IMR-90 (cell line): Measurements from ENCODE around the gene TBC1D22A. TPM values are rescaled to one million over a fixed set of nuclear protein-coding genes. Genes with fewer than 3 reads are reported as not detected.

ENCODE experiments used
- ATAC-seq: fragments of 200-7000 bp; cut with Tn5 transposase; 2 replicates; pipeline ENCODE4 v1.9.1; 2020; ENCODE audit warnings: low read depth, mild to moderate bottlenecking, moderate library complexity
- BruUV-seq: library from RNA; stranded (reverse); fragments of 400-500 nt; replicated peaks from 2 replicates; lab custom pipeline; 2021; lab: Mats Ljungman, UMichigan
- CTCF ChIA-PET: fragments of 300-600 bp; formaldehyde crosslinking; extraction: SDS; loops from one replicate; lab custom pipeline; 2021; ENCODE audit warnings: antibody characterized with exemption; lab: Yijun Ruan, JAX
- POLR2A ChIA-PET: fragments of 300-600 bp; sonication (Branson Sonifier 250); formaldehyde crosslinking; loops from one replicate; lab custom pipeline; 2022; ENCODE audit warnings: antibody characterized with exemption; ENCODE audit not compliant: unreplicated experiment; lab: Charles Lee
- DNase-seq: peaks from one replicate; pipeline ENCODE4 v3.0.0; 2013
- H2AFZ ChIP-seq: replicated peaks from 2 replicates; pipeline ENCODE3; 2013; ENCODE audit warnings: low read length, mild to moderate bottlenecking; ENCODE audit not compliant: poor library complexity
- H2AK5ac ChIP-seq: 2 replicates; pipeline ENCODE4 v1.6.1; 2013; ENCODE audit warnings: low read depth, low read length, inconsistent platforms
- H2AK9ac ChIP-seq: replicated peaks from 2 replicates; pipeline ENCODE3; 2013; ENCODE audit warnings: mild to moderate bottlenecking, low read depth, low read length, moderate library complexity; ENCODE audit not compliant: poor library complexity
- H2BK120ac ChIP-seq: 2 replicates; pipeline ENCODE4 v1.6.1; 2013; ENCODE audit warnings: low read depth, low read length, inconsistent platforms
- H2BK15ac ChIP-seq: 3 replicates; pipeline ENCODE4 v1.6.1; 2013; ENCODE audit warnings: low read depth, low read length, inconsistent platforms
- H2BK20ac ChIP-seq: 2 replicates; pipeline ENCODE4 v1.6.1; 2013; ENCODE audit warnings: low read depth, mild to moderate bottlenecking, inconsistent platforms, low read length, moderate library complexity
- H2BK5ac ChIP-seq: 2 replicates; pipeline ENCODE4 v1.6.1; 2013; ENCODE audit warnings: mild to moderate bottlenecking, low read depth, low read length, inconsistent platforms; ENCODE audit not compliant: poor library complexity, severe bottlenecking
- H3K14ac ChIP-seq: replicated peaks from 2 replicates; pipeline ENCODE4 v1.6.1; 2013; ENCODE audit warnings: low read depth, low read length, inconsistent platforms
- H3K18ac ChIP-seq: 2 replicates; pipeline ENCODE4 v1.6.1; 2013; ENCODE audit warnings: low read depth, low read length, control low read depth
- H3K23ac ChIP-seq: 2 replicates; pipeline ENCODE4 v1.6.1; 2013; ENCODE audit warnings: low read depth, low read length, inconsistent platforms
- H3K27ac ChIP-seq: 2 replicates; pipeline ENCODE4 v1.5.1; 2013; ENCODE audit warnings: mild to moderate bottlenecking, control low read depth, low read length; ENCODE audit not compliant: insufficient read depth
- H3K27me3 ChIP-seq: 2 replicates; pipeline ENCODE4 v1.6.1; 2013; ENCODE audit warnings: low read length; ENCODE audit not compliant: control insufficient read depth, insufficient read depth
- H3K36me3 ChIP-seq: 2 replicates; pipeline ENCODE4 v1.6.1; 2013; ENCODE audit warnings: low read length, mixed read lengths; ENCODE audit not compliant: control insufficient read depth, insufficient read depth
- H3K4ac ChIP-seq: 2 replicates; pipeline ENCODE4 v1.6.1; 2013; ENCODE audit warnings: low read depth, low read length, inconsistent platforms
- H3K4me1 ChIP-seq: 2 replicates; pipeline ENCODE4 v1.6.1; 2013; ENCODE audit warnings: low read length, mixed read lengths; ENCODE audit not compliant: control insufficient read depth, insufficient read depth
- H3K4me2 ChIP-seq: 2 replicates; pipeline ENCODE4 v1.6.1; 2013; ENCODE audit warnings: low read depth, mild to moderate bottlenecking, control low read depth, low read length, moderate library complexity
- H3K4me3 ChIP-seq: 2 replicates; pipeline ENCODE4 v1.5.1; 2013; ENCODE audit warnings: low read depth, mild to moderate bottlenecking, control low read depth, low read length, moderate library complexity; ENCODE audit not compliant: insufficient read depth
- H3K56ac ChIP-seq: 2 replicates; pipeline ENCODE4 v1.6.1; 2013; ENCODE audit warnings: low read length, inconsistent platforms; ENCODE audit not compliant: insufficient read depth; ENCODE audit errors: extremely low read depth
- H3K79me1 ChIP-seq, 2 experiments: 2 replicates each; pipeline ENCODE4 v1.6.1; 2013; ENCODE audit warnings: low read length in 2 of 2, inconsistent platforms in 1 of 2, low read depth in 1 of 2
- H3K9ac ChIP-seq: 2 replicates; pipeline ENCODE4 v1.6.1; 2013; ENCODE audit warnings: low read depth, low read length, control low read depth
- H3K9me1 ChIP-seq: 2 replicates; pipeline ENCODE4 v1.6.1; 2013; ENCODE audit warnings: low read length, inconsistent platforms; ENCODE audit not compliant: insufficient read depth
- H3K9me3 ChIP-seq: 2 replicates; pipeline ENCODE4 v1.6.1; 2013; ENCODE audit warnings: low read length; ENCODE audit not compliant: control insufficient read depth, insufficient read depth
- H4K20me1 ChIP-seq: 2 replicates; pipeline ENCODE4 v1.6.1; 2013; ENCODE audit warnings: low read length, inconsistent platforms; ENCODE audit not compliant: insufficient read depth
- H4K5ac ChIP-seq: 2 replicates; pipeline ENCODE4 v1.6.1; 2013; ENCODE audit warnings: mild to moderate bottlenecking, low read depth, low read length, control low read depth
- H4K8ac ChIP-seq, 2 experiments: 2 replicates each; pipeline ENCODE4 v1.6.1; 2013; ENCODE audit warnings: low read depth in 2 of 2, low read length in 2 of 2, control low read depth in 1 of 2, inconsistent platforms in 1 of 2
- H4K91ac ChIP-seq: 2 replicates; pipeline ENCODE4 v1.6.1; 2013; ENCODE audit warnings: low read depth, low read length, inconsistent platforms; ENCODE audit not compliant: insufficient read depth
- BHLHE40 ChIP-seq: fragments of 150-350 bp; IDR thresholded peaks from 2 replicates; pipeline ENCODE4 v1.6.1; 2016; ENCODE audit warnings: mild to moderate bottlenecking, low read depth, low read length
- CEBPB ChIP-seq: IDR thresholded peaks from 2 replicates; pipeline ENCODE4 v1.6.1; 2012; ENCODE audit warnings: low read depth, low read length, improper control_type of control experiment
- CHD1 ChIP-seq: IDR thresholded peaks from 2 replicates; pipeline ENCODE4 v1.6.1; 2012; ENCODE audit warnings: low read depth, low read length, improper control_type of control experiment
- CTCF ChIP-seq: conservative IDR thresholded peaks from 2 replicates; pipeline ENCODE4 v1.5.1; 2012; ENCODE audit warnings: mild to moderate bottlenecking, low read depth, low read length, improper control_type of control experiment
- ELK1 ChIP-seq: fragments of 150-350 bp; IDR thresholded peaks from 2 replicates; pipeline ENCODE4 v1.6.1; 2016; ENCODE audit warnings: low read depth, mild to moderate bottlenecking, low read length, moderate library complexity, borderline replicate concordance
- FOS ChIP-seq: fragments of 150-350 bp; IDR thresholded peaks from 2 replicates; pipeline ENCODE4 v1.6.1; 2016; ENCODE audit warnings: low read depth, low read length
- MAFK ChIP-seq: IDR thresholded peaks from 2 replicates; pipeline ENCODE4 v1.6.1; 2012; ENCODE audit warnings: low read depth, low read length, improper control_type of control experiment
- MAZ ChIP-seq: IDR thresholded peaks from 2 replicates; pipeline ENCODE4 v1.6.1; 2012; ENCODE audit warnings: low read depth, mild to moderate bottlenecking, low read length, improper control_type of control experiment, moderate library complexity, borderline replicate concordance
- MXI1 ChIP-seq: IDR thresholded peaks from 2 replicates; pipeline ENCODE4 v1.6.1; 2012; ENCODE audit warnings: low read depth, mild to moderate bottlenecking, low read length, moderate library complexity, borderline replicate concordance
- NFE2L2 ChIP-seq: fragments of 150-350 bp; IDR thresholded peaks from 2 replicates; pipeline ENCODE4 v1.6.1; 2016; ENCODE audit warnings: low read depth, mild to moderate bottlenecking, low read length
- POLR2A ChIP-seq: IDR thresholded peaks from 2 replicates; pipeline ENCODE4 v1.6.1; 2012; ENCODE audit warnings: mild to moderate bottlenecking, low read depth, low read length
- RAD21 ChIP-seq: IDR thresholded peaks from 2 replicates; pipeline ENCODE4 v1.6.1; 2012; ENCODE audit warnings: low read length, improper control_type of control experiment
- RCOR1 ChIP-seq: IDR thresholded peaks from 2 replicates; pipeline ENCODE4 v1.6.1; 2012; ENCODE audit warnings: mild to moderate bottlenecking, low read length, improper control_type of control experiment; ENCODE audit not compliant: insufficient replicate concordance
- RFX5 ChIP-seq: IDR thresholded peaks from 2 replicates; pipeline ENCODE4 v1.8.0; 2012; ENCODE audit warnings: low read depth, mild to moderate bottlenecking, low read length, moderate library complexity
- SMC3 ChIP-seq: fragments of 150-350 bp; IDR thresholded peaks from 2 replicates; pipeline ENCODE4 v1.6.1; 2016; ENCODE audit warnings: low read depth, mild to moderate bottlenecking, antibody characterized with exemption, low read length, moderate library complexity
- USF2 ChIP-seq: fragments of 150-350 bp; IDR thresholded peaks from 2 replicates; pipeline ENCODE4 v1.6.1; 2017; ENCODE audit warnings: mild to moderate bottlenecking, antibody characterized with exemption, low read length, low read depth
- WGBS, 2 experiments: methylation state at CpG; one replicate each; pipeline versions ENCODE4 v1.1.5 to v1.1.7; 2013; ENCODE audit warnings: missing lambda C conversion rate in 2 of 2; ENCODE audit not compliant: insufficient read length in 1 of 2; ENCODE audit errors: extremely low coverage in 2 of 2; 5-methylcytosine and 5-hydroxymethylcytosine counted together
- dilution Hi-C: fragments of 300-500 bp; cut with HindIII; formaldehyde crosslinking; loops from one replicate; pipeline ENCODE4 v1.14.3; 2018; ENCODE audit warnings: low sequenced_read_pairs; ENCODE audit not compliant: unreplicated experiment
- in situ Hi-C: fragments of 300-500 bp; cut with MboI; formaldehyde crosslinking; loops from 3 replicates; pipeline ENCODE4 v1.14.3; 2019; ENCODE audit warnings: low sequenced_read_pairs, inconsistent platforms, mixed read lengths
- intact Hi-C: fragments of 100-400 bp; cut with micrococcal nuclease; formaldehyde crosslinking; loops from 2 replicates; pipeline ENCODE4 v1.10.0; 2022
- polyA plus RNA-seq, 3 experiments: library from polyadenylated mRNA; depleted of rRNA; stranded (reverse); fragments of >200 nt; gene quantifications; 2 replicates each; pipeline ENCODE4 v1.2.3, GENCODE V29; 2012; ENCODE audit warnings: low replicate concordance in 1 of 3
- total RNA-seq: library from RNA; depleted of rRNA; stranded (reverse); fragments of >200 nt; gene quantifications from 2 replicates; pipeline ENCODE4 v1.2.3, GENCODE V29; 2012

The TBC1D22A gene
- total and polyA plus RNA-seq, 2 of the 4 experiments (the other 2 are of a cell fraction), result 9.0 to 16.7 TPM

GRCh38 chr22:46781291-46781690 is 18.8 kb downstream of the TBC1D22A start:
- no peak overlapping the region for H2BK15ac ChIP-seq
- H3K4ac ChIP-seq, result no peak overlapping the region
- H2BK20ac ChIP-seq, result no peak overlapping the region
- H4K5ac ChIP-seq, result no peak overlapping the region
- no peak overlapping the region for H2BK120ac ChIP-seq
- dilution Hi-C loops (no loop called here), intact Hi-C loops (no loop called here), in situ Hi-C loops (no loop called here)
- H2AK9ac ChIP-seq, result no peak overlapping the region
- peaks cover 41% of the 10 kb centered on the region for H4K20me1 ChIP-seq
- H3K9me1 ChIP-seq, result peaks cover 23% of the 10 kb centered on the region
- no peak overlapping the region for H3K18ac ChIP-seq
- TF ChIP-seq USF2 (no peak), BHLHE40 (no peak), SMC3 (no peak), MXI1 (no peak), RCOR1 (no peak), CEBPB (no peak), MAZ (no peak), MAFK (no peak), ELK1 (no peak), NFE2L2 (no peak), RFX5 (no peak), RAD21 (no peak), CTCF (no peak), CHD1 (no peak), FOS (no peak), POLR2A (no peak)
- no peak overlapping the region for H3K4me2 ChIP-seq
- DNase-seq, result no peak
- ATAC-seq, result no peak
- H4K8ac ChIP-seq, result no peak overlapping the region
- WGBS, 2 experiments, result no CpG with 5 or more reads among the region's 9 CpGs
- no TSS peak for BruUV-seq
- H3K27ac ChIP-seq, result no peak overlapping the region
- H2AFZ ChIP-seq, result no peak overlapping the region
- no peaks in the 10 kb centered on the region for H3K36me3 ChIP-seq
- ChIA-PET CTCF (interaction anchor here (1.2 kb wide), 1 partner anchor 23 kb away, joined by 4 read pairs; no protein-coding TSS in a partner anchor), POLR2A (no interaction called here)
- H2BK5ac ChIP-seq, result no peak overlapping the region
- peaks cover 47 to 81% of the 10 kb centered on the region in 2 experiments for H3K79me1 ChIP-seq
- H3K4me1 ChIP-seq, result peaks cover 3% of the 10 kb centered on the region; the same call in 1 of the 2 replicates
- no peaks in the 10 kb centered on the region for H3K27me3 ChIP-seq
- H3K14ac ChIP-seq, result no peak overlapping the region
- H2AK5ac ChIP-seq, result no peak overlapping the region
- no peak overlapping the region for H3K56ac ChIP-seq
- H3K4me3 ChIP-seq, result no peak overlapping the region
- no peak overlapping the region for H4K91ac ChIP-seq
- no peaks in the 10 kb centered on the region for H3K9me3 ChIP-seq
- no peak overlapping the region for H3K9ac ChIP-seq
- no peak overlapping the region for H3K23ac ChIP-seq
